GM12891 (cell line): Measurements from ENCODE around the gene SLAMF7.

Experiments used
- DNase-seq: peaks from one replicate; pipeline ENCODE4 v3.0.0; 2011; ENCODE audit warnings: low spot score; ENCODE audit not compliant: insufficient read length
- FAIRE-seq: peaks from 2 replicates; lab custom pipeline; 2011; peaks lifted over from hg19 to GRCh38; lab: Jason Lieb, UNC
- PAX5 ChIP-seq: IDR thresholded peaks from 2 replicates; pipeline ENCODE4 v1.6.1; 2011; ENCODE audit warnings: low read length, moderate library complexity, mild to moderate bottlenecking; ENCODE audit not compliant: insufficient read depth, severe bottlenecking
- POLR2A ChIP-seq: IDR thresholded peaks from 2 replicates; pipeline ENCODE4 v1.6.1; 2011; ENCODE audit warnings: low read depth, low read length, control low read depth
- POLR2AphosphoS5 ChIP-seq: IDR thresholded peaks from 2 replicates; pipeline ENCODE4 v1.6.1; 2011; ENCODE audit warnings: low read depth, low read length, control low read depth
- POU2F2 ChIP-seq: IDR thresholded peaks from 2 replicates; pipeline ENCODE4 v1.6.1; 2011; ENCODE audit warnings: low read depth, mild to moderate bottlenecking, control low read depth, low read length, moderate library complexity
- SPI1 ChIP-seq: IDR thresholded peaks from 2 replicates; pipeline ENCODE4 v1.6.1; 2011; ENCODE audit warnings: low read depth, low read length, control low read depth
- TAF1 ChIP-seq: IDR thresholded peaks from 2 replicates; pipeline ENCODE4 v1.6.1; 2011; ENCODE audit warnings: low read depth, low read length, control low read depth

SLAMF7 gene

GRCh38 chr1:160755911-160756848 lies 17.1 kb downstream of the SLAMF7 start:
- DNase-seq (no peak), FAIRE-seq (peak; percentile 84)
- TF ChIP-seq POLR2AphosphoS5 (peak; percentile 38; the same call in 1 of the 2 replicates), SPI1 (no peak), POLR2A (peak; percentile 46)

- FAIRE-seq: no peak
- DNase-seq: no peak
- TF ChIP-seq POU2F2: no peak
- TF ChIP-seq POLR2A: peak; percentile 43; the same call in 1 of the 2 replicates
- no peak for TF ChIP-seq PAX5
- TF ChIP-seq TAF1: no peak
- TF ChIP-seq POLR2AphosphoS5: no peak
Measured at GRCh38 chr1:160756849-160757201, 17.8 kb downstream of the SLAMF7 start.

GRCh38 chr1:160758521-160758920 lies 19.5 kb downstream of the SLAMF7 start:
- DNase-seq (no peak), FAIRE-seq (no peak)
- TF ChIP-seq TAF1 (no peak), PAX5 (no peak), POU2F2 (no peak), SPI1 (no peak), POLR2AphosphoS5 (no peak), POLR2A (no peak)

GRCh38 chr1:160759740-160760139 lies 20.7 kb downstream of the SLAMF7 start:
- FAIRE-seq (no peak), DNase-seq (no peak)
- no peak for TF ChIP-seq POU2F2
- no peak for TF ChIP-seq POLR2AphosphoS5

- FAIRE-seq (no peak), DNase-seq (no peak)
- TF ChIP-seq POLR2AphosphoS5 (no peak), PAX5 (no peak), SPI1 (no peak), TAF1 (no peak), POLR2A (no peak), POU2F2 (no peak)
Measured at GRCh38 chr1:160761046-160761445, 22.0 kb downstream of the SLAMF7 start.

- DNase-seq (no peak), FAIRE-seq (no peak)
- no peak for TF ChIP-seq POU2F2
- no peak for TF ChIP-seq PAX5
- no peak for TF ChIP-seq POLR2A
- TF ChIP-seq TAF1: no peak
- no peak for TF ChIP-seq POLR2AphosphoS5
- no peak for TF ChIP-seq SPI1
Measured at GRCh38 chr1:160761886-160762285, 22.8 kb downstream of the SLAMF7 start.

- DNase-seq: no peak
- FAIRE-seq: no peak
- TF ChIP-seq POLR2A (no peak), SPI1 (no peak), POLR2AphosphoS5 (no peak), TAF1 (no peak), POU2F2 (no peak), PAX5 (no peak)
Measured at GRCh38 chr1:160763993-160764392, 24.9 kb downstream of the SLAMF7 start.

GRCh38 chr1:160767395-160768294 lies 28.6 kb downstream of the SLAMF7 start:
- TF ChIP-seq POU2F2 (peak; percentile 23; the same call in 1 of the 2 replicates), POLR2AphosphoS5 (peak; percentile 84; the same call in 1 of the 2 replicates), POLR2A (peak; percentile 94), TAF1 (no peak)
- DNase-seq (no peak), FAIRE-seq (no peak)

- no peak for DNase-seq
- FAIRE-seq: peak; percentile 99
Measured at GRCh38 chr1:160768295-160768657, 29.2 kb downstream of the SLAMF7 start.

GRCh38 chr1:160772331-160772730 lies 33.3 kb downstream of the SLAMF7 start:
- TF ChIP-seq POLR2AphosphoS5 (no peak), SPI1 (no peak), TAF1 (no peak), POU2F2 (no peak), POLR2A (no peak), PAX5 (no peak)
- DNase-seq (no peak), FAIRE-seq (no peak)

More at GRCh38 chr1:160768295-160768657, 29.2 kb downstream of the SLAMF7 start:
- TF ChIP-seq TAF1 (no peak), PAX5 (no peak), POU2F2 (peak; percentile 55; the same call in 1 of the 2 replicates)
